ENCODE measurements around the gene CD160.
"Not testable (repeated sequence)": the region's sequence is repeated elsewhere in the genome, so short reads cannot be mapped to it uniquely, and the experiment has no call there.

GRCh38 chr1:145764231-145764940, 45.1 kb downstream of the CD160 start:
- TF ChIP-seq CTCF, POLR2A (IDR thresholded peaks at IDR 0.05): not testable (repeated sequence)

All from testis (tissue), 2 donors.